ENCODE data around the gene KIF3B. TPM values are rescaled to one million over a fixed set of nuclear protein-coding genes. Genes with fewer than 3 reads are reported as not detected.
"Not testable (repeated sequence)": the region's sequence is repeated elsewhere in the genome, so short reads cannot be mapped to it uniquely, and the experiment has no call there.

The KIF3B gene
- total and polyA plus RNA-seq, 5 donors: 5.2 to 21.1 (median 13.6) TPM

GRCh38 chr20:32249030-32249738, 28.3 kb upstream of the KIF3B start:
- ATAC-seq: no peak
- H3K27ac ChIP-seq (ENCODE audit: low read length): no peak overlapping the region
- H3K4me3 ChIP-seq (ENCODE audit: low read length): no peak overlapping the region
- no peak for DNase-seq
- no peaks in the 10 kb centered on the region for H3K4me1 ChIP-seq (ENCODE audit: control insufficient read depth, insufficient read depth, low read length)
- WGBS: 85% methylated on average over 9 of the region's 9 CpGs
- H3K27me3 ChIP-seq (ENCODE audit: control insufficient read depth, insufficient read depth): no peaks in the 10 kb centered on the region
- intact Hi-C loops (cut with DNase I): no loop called here
- peaks cover 2% of the 10 kb centered on the region for H3K9me3 ChIP-seq (ENCODE audit: control insufficient read depth, low read length)

DNA sequence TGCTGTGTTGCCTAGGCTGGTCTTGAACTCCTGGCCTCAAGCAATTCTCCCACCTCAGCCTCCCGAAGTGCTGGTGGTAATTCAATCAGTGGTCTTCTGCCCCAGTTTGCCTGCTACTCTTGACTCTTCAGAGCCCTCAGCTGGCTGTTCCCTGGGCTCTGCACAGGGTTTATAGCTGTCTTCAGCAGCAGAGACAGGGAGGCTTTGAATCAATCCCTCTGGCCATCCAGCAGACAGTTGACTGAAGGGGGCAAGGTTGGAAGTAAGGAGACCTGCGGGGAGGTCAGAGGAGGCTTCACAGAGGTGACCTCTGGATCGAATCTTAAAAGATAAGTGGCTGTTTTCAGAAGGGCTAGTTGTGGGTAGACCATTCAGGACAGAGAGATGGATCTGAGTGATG, 26.0 kb upstream of the KIF3B start:
- Histone ChIP-seq H3K27me3 (ENCODE audit: control insufficient read depth, insufficient read depth) (no peaks in the 10 kb centered on the region), H3K4me3 (ENCODE audit: low read length) (no peak overlapping the region), H3K9me3 (ENCODE audit: control insufficient read depth, low read length) (peaks cover 2% of the 10 kb centered on the region), H3K4me1 (ENCODE audit: control insufficient read depth, insufficient read depth, low read length) (no peaks in the 10 kb centered on the region), H3K27ac (ENCODE audit: low read length) (no peak overlapping the region)
- intact Hi-C loops (cut with DNase I): no loop called here
- no peak for DNase-seq
- ATAC-seq: no peak
- 59% methylated on average over 3 of the region's 3 CpGs for WGBS

DNA sequence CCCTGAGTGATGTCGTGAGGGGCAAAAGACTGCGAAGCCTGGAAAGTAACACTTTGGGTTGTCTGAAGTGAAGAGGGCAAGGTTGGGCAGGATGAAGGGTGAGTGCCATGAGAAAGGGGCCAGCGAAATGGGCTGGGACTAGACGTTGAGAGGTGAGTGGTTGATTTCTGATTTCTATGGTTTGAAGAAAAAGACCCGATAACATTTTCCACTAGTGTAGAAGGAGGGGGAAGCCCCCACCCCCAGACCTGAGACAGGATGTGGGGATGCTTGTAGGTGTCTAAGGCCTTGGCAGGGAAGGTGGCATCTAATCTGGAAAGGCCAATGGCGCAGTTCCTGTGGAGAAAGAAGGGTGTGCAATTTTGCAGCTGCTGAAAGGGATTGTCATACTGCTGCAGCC, 25.3 kb upstream of the KIF3B start:
- ATAC-seq (no peak), DNase-seq (no peak)
- WGBS: 88% methylated on average over 6 of the region's 6 CpGs
- peaks cover 2% of the 10 kb centered on the region for H3K9me3 ChIP-seq (ENCODE audit: control insufficient read depth, low read length)
- H3K27me3 ChIP-seq (ENCODE audit: control insufficient read depth, insufficient read depth): no peaks in the 10 kb centered on the region
- no peak overlapping the region for H3K4me3 ChIP-seq (ENCODE audit: low read length)
- no peak overlapping the region for H3K27ac ChIP-seq (ENCODE audit: low read length)
- no peaks in the 10 kb centered on the region for H3K4me1 ChIP-seq (ENCODE audit: control insufficient read depth, insufficient read depth, low read length)
- intact Hi-C loops (cut with DNase I): no loop called here

GRCh38 chr20:32260973-32261372, 16.5 kb upstream of the KIF3B start:
- H3K27ac ChIP-seq (ENCODE audit: low read length); intact Hi-C loops (cut with DNase I); H3K27me3 ChIP-seq (ENCODE audit: control insufficient read depth, insufficient read depth); H3K4me3 ChIP-seq (ENCODE audit: low read length); H3K9me3 ChIP-seq (ENCODE audit: control insufficient read depth, low read length); H3K4me1 ChIP-seq (ENCODE audit: control insufficient read depth, insufficient read depth, low read length); ATAC-seq; DNase-seq: not testable (repeated sequence)
- 95% methylated on average over 10 of the region's 10 CpGs for WGBS

- no peak overlapping the region for H3K4me3 ChIP-seq (ENCODE audit: low read length)
- no peaks in the 10 kb centered on the region for H3K27me3 ChIP-seq (ENCODE audit: control insufficient read depth, insufficient read depth)
- no peak overlapping the region for H3K27ac ChIP-seq (ENCODE audit: low read length)
- no peaks in the 10 kb centered on the region for H3K9me3 ChIP-seq (ENCODE audit: control insufficient read depth, low read length)
- DNase-seq (no peak), ATAC-seq (no peak)
- 72% methylated on average over 2 of the region's 2 CpGs for WGBS
- H3K4me1 ChIP-seq (ENCODE audit: control insufficient read depth, insufficient read depth, low read length): no peaks in the 10 kb centered on the region
- intact Hi-C loops (cut with DNase I): no loop called here
These were observed 15.8 kb upstream of the KIF3B start for GRCh38 chr20:32261644-32262043.

GRCh38 chr20:32263398-32263954, 14.0 kb upstream of the KIF3B start:
- Histone ChIP-seq H3K4me1 (ENCODE audit: control insufficient read depth, insufficient read depth, low read length) (no peaks in the 10 kb centered on the region), H3K4me3 (ENCODE audit: low read length) (no peak overlapping the region), H3K9me3 (ENCODE audit: control insufficient read depth, low read length) (no peaks in the 10 kb centered on the region), H3K27ac (ENCODE audit: low read length) (no peak overlapping the region), H3K27me3 (ENCODE audit: control insufficient read depth, insufficient read depth) (no peaks in the 10 kb centered on the region)
- ATAC-seq (no peak), DNase-seq (no peak)
- intact Hi-C loops (cut with DNase I): no loop called here
- 78% methylated on average over 7 of the region's 7 CpGs for WGBS

DNA sequence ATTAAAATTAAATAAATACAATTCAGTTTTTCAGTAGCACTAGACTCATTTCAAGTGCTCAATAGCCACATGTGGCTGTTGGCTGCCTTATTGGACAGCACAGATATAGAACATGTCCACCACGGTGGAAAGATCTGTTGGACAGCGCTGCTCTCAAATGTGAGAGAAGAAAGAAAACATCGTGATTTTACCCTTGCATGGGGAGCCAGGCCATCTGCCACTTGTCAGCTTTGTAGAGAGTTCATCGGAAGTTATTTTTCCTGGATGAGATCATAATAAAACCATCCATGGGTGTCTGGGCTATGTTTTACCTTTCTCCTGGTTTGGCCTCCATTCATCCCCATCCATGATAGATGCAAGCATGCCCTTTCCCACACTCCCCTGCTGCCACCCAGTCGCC, 5.8 kb upstream of the KIF3B start:
- no peak for DNase-seq
- Histone ChIP-seq H3K9me3 (ENCODE audit: control insufficient read depth, low read length) (no peaks in the 10 kb centered on the region), H3K4me3 (ENCODE audit: low read length) (no peak overlapping the region), H3K27ac (ENCODE audit: low read length) (no peak overlapping the region), H3K4me1 (ENCODE audit: control insufficient read depth, insufficient read depth, low read length) (no peaks in the 10 kb centered on the region), H3K27me3 (ENCODE audit: control insufficient read depth, insufficient read depth) (no peaks in the 10 kb centered on the region)
- WGBS: 56% methylated on average over 5 of the region's 5 CpGs
- no peak for ATAC-seq
- intact Hi-C loops (cut with DNase I): no loop called here

GRCh38 chr20:32274359-32274758, 3.1 kb upstream of the KIF3B start:
- intact Hi-C loops (cut with DNase I): no loop called here
- H3K27ac ChIP-seq (ENCODE audit: low read length): no peak overlapping the region
- H3K27me3 ChIP-seq (ENCODE audit: control insufficient read depth, insufficient read depth): no peaks in the 10 kb centered on the region
- 86% methylated on average over 3 of the region's 3 CpGs for WGBS
- DNase-seq (no peak), ATAC-seq (no peak)
- H3K4me1 ChIP-seq (ENCODE audit: control insufficient read depth, insufficient read depth, low read length): no peaks in the 10 kb centered on the region
- no peaks in the 10 kb centered on the region for H3K9me3 ChIP-seq (ENCODE audit: control insufficient read depth, low read length)
- no peak overlapping the region for H3K4me3 ChIP-seq (ENCODE audit: low read length)

- H3K4me3 ChIP-seq (ENCODE audit: low read length); H3K9me3 ChIP-seq (ENCODE audit: control insufficient read depth, low read length); intact Hi-C loops (cut with DNase I); H3K27ac ChIP-seq (ENCODE audit: low read length); H3K27me3 ChIP-seq (ENCODE audit: control insufficient read depth, insufficient read depth); DNase-seq; H3K4me1 ChIP-seq (ENCODE audit: control insufficient read depth, insufficient read depth, low read length); ATAC-seq: not testable (repeated sequence)
- 89% methylated on average over 3 of the region's 3 CpGs for WGBS
These were observed 2.3 kb upstream of the KIF3B start for GRCh38 chr20:32275163-32275562.

DNA sequence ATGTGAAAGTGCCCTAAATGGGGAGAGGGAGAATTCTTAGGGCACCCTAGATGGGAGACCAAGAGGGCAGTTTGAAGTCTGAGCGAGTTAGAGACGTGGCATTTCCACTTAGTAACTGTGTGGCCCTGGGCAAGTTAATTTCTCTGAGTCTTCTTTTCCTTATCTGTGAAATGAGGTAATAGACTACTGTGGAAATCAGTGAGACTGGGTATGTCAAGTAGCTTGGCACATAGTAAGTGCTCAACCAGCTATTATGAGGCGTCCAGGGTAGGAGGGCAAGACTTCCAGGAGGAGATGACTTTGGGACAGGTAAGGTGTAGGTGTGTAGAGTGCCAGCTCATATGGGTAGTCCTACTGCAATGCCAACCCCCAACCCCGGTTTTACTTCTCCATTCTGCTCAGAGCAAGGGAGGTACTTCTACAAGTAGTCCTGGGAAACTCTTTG, 770 bp downstream of the KIF3B start:
- H3K4me1 ChIP-seq (ENCODE audit: control insufficient read depth, insufficient read depth, low read length): no peaks in the 10 kb centered on the region
- peak in 1 of 2 donors; percentile 9 for ATAC-seq
- peak overlapping the region; percentile 82 for H3K4me3 ChIP-seq (ENCODE audit: low read length)
- no peak for DNase-seq
- no peaks in the 10 kb centered on the region for H3K27me3 ChIP-seq (ENCODE audit: control insufficient read depth, insufficient read depth)
- H3K27ac ChIP-seq (ENCODE audit: low read length): no peak overlapping the region
- 46% methylated on average over 4 of the region's 4 CpGs for WGBS
- no peaks in the 10 kb centered on the region for H3K9me3 ChIP-seq (ENCODE audit: control insufficient read depth, low read length)
- intact Hi-C loops (cut with DNase I): no loop called here

GRCh38 chr20:32281711-32282110, 4.3 kb downstream of the KIF3B start:
- no peak overlapping the region for H3K27ac ChIP-seq (ENCODE audit: low read length)
- intact Hi-C loops (cut with DNase I): no loop called here
- ATAC-seq (no peak), DNase-seq (no peak)
- H3K9me3 ChIP-seq (ENCODE audit: control insufficient read depth, low read length): no peaks in the 10 kb centered on the region
- no peak overlapping the region for H3K4me3 ChIP-seq (ENCODE audit: low read length)
- WGBS: 86% methylated on average over 4 of the region's 4 CpGs
- H3K4me1 ChIP-seq (ENCODE audit: control insufficient read depth, insufficient read depth, low read length): no peaks in the 10 kb centered on the region
- no peaks in the 10 kb centered on the region for H3K27me3 ChIP-seq (ENCODE audit: control insufficient read depth, insufficient read depth)

All from right cardiac atrium (tissue), 5 donors.